ENCODE results near the gene ACBD4.

GRCh38 chr17:45107293-45108010 is 28.0 kb upstream of the ACBD4 start:
- TF ChIP-seq CTCF (IDR thresholded peaks at IDR 0.05 in 8 of 11, conservative IDR thresholded peaks at IDR 0.05 in 3 of 11) (no peak), POLR2A (IDR thresholded peaks at IDR 0.05) (no peak)

Data from spleen (tissue), 7 donors.